Sigmoid colon (tissue), 4 donors: Measurements from ENCODE around the gene DPP8.

Experiments used
- POLR2A ChIP-seq, 2 donors: fragments of 450-650 bp; IDR thresholded peaks; one replicate each; pipeline ENCODE4 v1.6.1; 2016; ENCODE audit warnings: antibody characterized with exemption in 2 of 2, mild to moderate bottlenecking in 2 of 2, moderate library complexity in 2 of 2
- POLR2AphosphoS5 ChIP-seq, 4 donors: sonication (generic); formaldehyde crosslinking; IDR thresholded peaks; one replicate each; pipeline ENCODE4 v1.6.1; 2017; ENCODE audit warnings: antibody characterized with exemption in 4 of 4

GRCh38 chr15:65409036-65409631, 108.4 kb downstream of the DPP8 start:
- TF ChIP-seq POLR2AphosphoS5 (IDR thresholded peaks at IDR 0.05) (no peak), POLR2A (IDR thresholded peaks at IDR 0.05) (no peak)
